HEK293 (cell line): ENCODE measurements around the gene HIVEP2.

Experiments
- EGR2 ChIP-seq: fragments of 450-650 bp; formaldehyde crosslinking; IDR thresholded peaks from 2 replicates; pipeline ENCODE4 v1.5.1; 2016; ENCODE audit warnings: low read depth, missing biosample characterization, missing genetic modification characterization
- MZF1 ChIP-seq: fragments of 450-650 bp; formaldehyde crosslinking; IDR thresholded peaks from 2 replicates; pipeline ENCODE4 v1.5.1; 2017; ENCODE audit warnings: missing biosample characterization, missing genetic modification characterization, borderline replicate concordance
- REPIN1 ChIP-seq: fragments of 450-650 bp; formaldehyde crosslinking; IDR thresholded peaks from 2 replicates; pipeline ENCODE4 v1.5.1; 2017; ENCODE audit warnings: missing biosample characterization, missing genetic modification characterization, low read depth
- SP7 ChIP-seq: fragments of 450-650 bp; formaldehyde crosslinking; IDR thresholded peaks from 2 replicates; pipeline ENCODE4 v1.5.1; 2016; ENCODE audit warnings: missing biosample characterization, missing genetic modification characterization
- ZNF202 ChIP-seq: fragments of 450-650 bp; formaldehyde crosslinking; IDR thresholded peaks from 2 replicates; pipeline ENCODE4 v1.5.1; 2016; ENCODE audit warnings: missing biosample characterization, missing genetic modification characterization, borderline replicate concordance
- ZNF426 ChIP-seq: fragments of 450-650 bp; formaldehyde crosslinking; IDR thresholded peaks from 2 replicates; pipeline ENCODE4 v1.5.1; 2017; ENCODE audit warnings: missing biosample characterization, missing genetic modification characterization, mild to moderate bottlenecking, inconsistent platforms, moderate library complexity
- ZNF473 ChIP-seq: fragments of 450-650 bp; formaldehyde crosslinking; IDR thresholded peaks from 2 replicates; pipeline ENCODE4 v1.5.1; 2017; ENCODE audit warnings: missing biosample characterization, missing genetic modification characterization
- ZNF48 ChIP-seq: fragments of 450-650 bp; formaldehyde crosslinking; IDR thresholded peaks from 2 replicates; pipeline ENCODE4 v1.5.1; 2016; ENCODE audit warnings: missing biosample characterization, missing genetic modification characterization
- ZNF596 ChIP-seq: fragments of 450-650 bp; IDR thresholded peaks from 2 replicates; pipeline ENCODE4 v1.5.0; 2018; ENCODE audit warnings: missing biosample characterization, mild to moderate bottlenecking, missing genetic modification characterization, moderate library complexity
- ZNF654 ChIP-seq: fragments of 450-650 bp; formaldehyde crosslinking; IDR thresholded peaks from 2 replicates; pipeline ENCODE4 v1.5.1; 2016; ENCODE audit warnings: low read depth, missing biosample characterization, missing genetic modification characterization
- ZNF658 ChIP-seq: fragments of 450-650 bp; formaldehyde crosslinking; IDR thresholded peaks from 2 replicates; pipeline ENCODE4; 2016; ENCODE audit warnings: missing biosample characterization, missing genetic modification characterization
- ZNF677 ChIP-seq: fragments of 450-650 bp; IDR thresholded peaks from 2 replicates; pipeline ENCODE4 v1.5.0; 2018; ENCODE audit warnings: missing biosample characterization, mild to moderate bottlenecking, missing genetic modification characterization, moderate library complexity
- ZNF747 ChIP-seq: fragments of 450-650 bp; formaldehyde crosslinking; IDR thresholded peaks from 2 replicates; pipeline ENCODE4 v1.5.1; 2016; ENCODE audit warnings: missing biosample characterization, missing genetic modification characterization
- TF ChIP-seq, protein P1 (sequence below): fragments of 450-650 bp; formaldehyde crosslinking; IDR thresholded peaks from 2 replicates; pipeline ENCODE4 v1.5.1; 2017; ENCODE audit warnings: missing biosample characterization, missing genetic modification characterization
- TF ChIP-seq, protein P2 (sequence below): fragments of 450-650 bp; formaldehyde crosslinking; IDR thresholded peaks from 2 replicates; pipeline ENCODE4 v1.5.1; 2016; ENCODE audit warnings: missing biosample characterization, missing genetic modification characterization
- TF ChIP-seq, protein P3 (sequence below): fragments of 450-650 bp; formaldehyde crosslinking; conservative IDR thresholded peaks from 2 replicates; pipeline ENCODE4 v1.5.1; 2016; ENCODE audit warnings: low read depth, missing biosample characterization, missing genetic modification characterization
- TF ChIP-seq, protein P4 (sequence below): fragments of 450-650 bp; formaldehyde crosslinking; IDR thresholded peaks from 2 replicates; pipeline ENCODE4 v1.5.1; 2016; ENCODE audit warnings: missing biosample characterization, missing genetic modification characterization
- TF ChIP-seq, protein P5 (sequence below): fragments of 450-650 bp; formaldehyde crosslinking; IDR thresholded peaks from 2 replicates; pipeline ENCODE4 v1.5.1; 2017; ENCODE audit warnings: missing biosample characterization, missing genetic modification characterization
- TF ChIP-seq, protein P6 (sequence below): fragments of 450-650 bp; formaldehyde crosslinking; IDR thresholded peaks from 2 replicates; pipeline ENCODE4 v1.5.1; 2016; ENCODE audit warnings: missing biosample characterization, missing genetic modification characterization, borderline replicate concordance

The HIVEP2 gene

DNA sequence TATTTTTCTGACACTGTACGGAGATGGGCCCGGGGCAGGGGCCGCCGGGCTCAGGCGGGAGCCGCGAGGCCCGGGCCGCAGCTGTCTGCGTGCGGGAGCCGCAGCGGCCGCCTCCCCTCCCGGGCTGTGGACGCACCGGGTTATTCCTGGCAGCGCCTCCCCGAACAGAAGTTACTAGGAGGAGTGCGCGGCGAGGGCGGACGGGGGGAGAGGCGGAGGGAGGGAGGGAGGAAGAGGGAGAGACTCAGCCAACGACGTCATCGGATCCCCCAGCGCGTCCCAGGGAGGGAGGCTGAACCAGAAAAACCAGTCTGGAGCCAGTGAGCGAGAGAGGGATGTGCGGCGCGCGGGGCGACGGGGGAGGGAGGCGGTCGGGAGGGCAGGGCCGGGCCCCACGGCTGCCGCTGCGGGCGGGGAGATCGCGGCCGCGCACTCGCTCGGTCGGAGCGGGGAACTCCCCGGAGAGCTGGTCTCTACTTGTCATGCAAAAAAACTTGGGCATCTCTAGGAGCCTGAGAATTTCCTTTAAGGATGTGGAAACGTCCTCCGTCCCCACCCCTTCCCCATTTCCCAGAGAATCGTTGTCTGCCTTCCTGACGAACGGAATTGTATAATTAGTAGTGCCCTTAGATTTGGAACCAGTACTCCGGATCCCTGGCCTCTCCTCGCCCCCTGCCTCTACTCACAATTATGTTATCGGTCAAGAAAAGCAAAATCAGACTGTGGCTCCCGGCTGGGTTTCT lies 1.4 kb upstream of the HIVEP2 start (continued):
- TF ChIP-seq, protein P1, sequence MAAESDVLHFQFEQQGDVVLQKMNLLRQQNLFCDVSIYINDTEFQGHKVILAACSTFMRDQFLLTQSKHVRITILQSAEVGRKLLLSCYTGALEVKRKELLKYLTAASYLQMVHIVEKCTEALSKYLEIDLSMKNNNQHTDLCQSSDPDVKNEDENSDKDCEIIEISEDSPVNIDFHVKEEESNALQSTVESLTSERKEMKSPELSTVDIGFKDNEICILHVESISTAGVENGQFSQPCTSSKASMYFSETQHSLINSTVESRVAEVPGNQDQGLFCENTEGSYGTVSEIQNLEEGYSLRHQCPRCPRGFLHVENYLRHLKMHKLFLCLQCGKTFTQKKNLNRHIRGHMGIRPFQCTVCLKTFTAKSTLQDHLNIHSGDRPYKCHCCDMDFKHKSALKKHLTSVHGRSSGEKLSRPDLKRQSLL (tag by site-specific recombination): peak; percentile 78
- no peak for TF ChIP-seq ZNF48 (tag by site-specific recombination)
- no peak for TF ChIP-seq ZNF677 (tag by site-specific recombination)
- peak; percentile 90 for TF ChIP-seq MZF1
- no peak for TF ChIP-seq ZNF426 (tag by site-specific recombination)
- TF ChIP-seq ZNF747 (tag by site-specific recombination): no peak
- TF ChIP-seq, protein P2, sequence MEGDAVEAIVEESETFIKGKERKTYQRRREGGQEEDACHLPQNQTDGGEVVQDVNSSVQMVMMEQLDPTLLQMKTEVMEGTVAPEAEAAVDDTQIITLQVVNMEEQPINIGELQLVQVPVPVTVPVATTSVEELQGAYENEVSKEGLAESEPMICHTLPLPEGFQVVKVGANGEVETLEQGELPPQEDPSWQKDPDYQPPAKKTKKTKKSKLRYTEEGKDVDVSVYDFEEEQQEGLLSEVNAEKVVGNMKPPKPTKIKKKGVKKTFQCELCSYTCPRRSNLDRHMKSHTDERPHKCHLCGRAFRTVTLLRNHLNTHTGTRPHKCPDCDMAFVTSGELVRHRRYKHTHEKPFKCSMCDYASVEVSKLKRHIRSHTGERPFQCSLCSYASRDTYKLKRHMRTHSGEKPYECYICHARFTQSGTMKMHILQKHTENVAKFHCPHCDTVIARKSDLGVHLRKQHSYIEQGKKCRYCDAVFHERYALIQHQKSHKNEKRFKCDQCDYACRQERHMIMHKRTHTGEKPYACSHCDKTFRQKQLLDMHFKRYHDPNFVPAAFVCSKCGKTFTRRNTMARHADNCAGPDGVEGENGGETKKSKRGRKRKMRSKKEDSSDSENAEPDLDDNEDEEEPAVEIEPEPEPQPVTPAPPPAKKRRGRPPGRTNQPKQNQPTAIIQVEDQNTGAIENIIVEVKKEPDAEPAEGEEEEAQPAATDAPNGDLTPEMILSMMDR: no peak
- no peak for TF ChIP-seq ZNF654 (tag by site-specific recombination)
- TF ChIP-seq REPIN1 (tag by site-specific recombination): no peak
- TF ChIP-seq ZNF596 (tag by site-specific recombination): peak; percentile 63; the same call in 1 of the 2 replicates
- peak; percentile 61; the same call in 1 of the 2 replicates for TF ChIP-seq SP7
- TF ChIP-seq, protein P3, sequence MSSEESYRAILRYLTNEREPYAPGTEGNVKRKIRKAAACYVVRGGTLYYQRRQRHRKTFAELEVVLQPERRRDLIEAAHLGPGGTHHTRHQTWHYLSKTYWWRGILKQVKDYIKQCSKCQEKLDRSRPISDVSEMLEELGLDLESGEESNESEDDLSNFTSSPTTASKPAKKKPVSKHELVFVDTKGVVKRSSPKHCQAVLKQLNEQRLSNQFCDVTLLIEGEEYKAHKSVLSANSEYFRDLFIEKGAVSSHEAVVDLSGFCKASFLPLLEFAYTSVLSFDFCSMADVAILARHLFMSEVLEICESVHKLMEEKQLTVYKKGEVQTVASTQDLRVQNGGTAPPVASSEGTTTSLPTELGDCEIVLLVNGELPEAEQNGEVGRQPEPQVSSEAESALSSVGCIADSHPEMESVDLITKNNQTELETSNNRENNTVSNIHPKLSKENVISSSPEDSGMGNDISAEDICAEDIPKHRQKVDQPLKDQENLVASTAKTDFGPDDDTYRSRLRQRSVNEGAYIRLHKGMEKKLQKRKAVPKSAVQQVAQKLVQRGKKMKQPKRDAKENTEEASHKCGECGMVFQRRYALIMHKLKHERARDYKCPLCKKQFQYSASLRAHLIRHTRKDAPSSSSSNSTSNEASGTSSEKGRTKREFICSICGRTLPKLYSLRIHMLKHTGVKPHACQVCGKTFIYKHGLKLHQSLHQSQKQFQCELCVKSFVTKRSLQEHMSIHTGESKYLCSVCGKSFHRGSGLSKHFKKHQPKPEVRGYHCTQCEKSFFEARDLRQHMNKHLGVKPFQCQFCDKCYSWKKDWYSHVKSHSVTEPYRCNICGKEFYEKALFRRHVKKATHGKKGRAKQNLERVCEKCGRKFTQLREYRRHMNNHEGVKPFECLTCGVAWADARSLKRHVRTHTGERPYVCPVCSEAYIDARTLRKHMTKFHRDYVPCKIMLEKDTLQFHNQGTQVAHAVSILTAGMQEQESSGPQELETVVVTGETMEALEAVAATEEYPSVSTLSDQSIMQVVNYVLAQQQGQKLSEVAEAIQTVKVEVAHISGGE (tag by site-specific recombination): no peak; the same call in 1 of the 2 replicates
- TF ChIP-seq, protein P4, sequence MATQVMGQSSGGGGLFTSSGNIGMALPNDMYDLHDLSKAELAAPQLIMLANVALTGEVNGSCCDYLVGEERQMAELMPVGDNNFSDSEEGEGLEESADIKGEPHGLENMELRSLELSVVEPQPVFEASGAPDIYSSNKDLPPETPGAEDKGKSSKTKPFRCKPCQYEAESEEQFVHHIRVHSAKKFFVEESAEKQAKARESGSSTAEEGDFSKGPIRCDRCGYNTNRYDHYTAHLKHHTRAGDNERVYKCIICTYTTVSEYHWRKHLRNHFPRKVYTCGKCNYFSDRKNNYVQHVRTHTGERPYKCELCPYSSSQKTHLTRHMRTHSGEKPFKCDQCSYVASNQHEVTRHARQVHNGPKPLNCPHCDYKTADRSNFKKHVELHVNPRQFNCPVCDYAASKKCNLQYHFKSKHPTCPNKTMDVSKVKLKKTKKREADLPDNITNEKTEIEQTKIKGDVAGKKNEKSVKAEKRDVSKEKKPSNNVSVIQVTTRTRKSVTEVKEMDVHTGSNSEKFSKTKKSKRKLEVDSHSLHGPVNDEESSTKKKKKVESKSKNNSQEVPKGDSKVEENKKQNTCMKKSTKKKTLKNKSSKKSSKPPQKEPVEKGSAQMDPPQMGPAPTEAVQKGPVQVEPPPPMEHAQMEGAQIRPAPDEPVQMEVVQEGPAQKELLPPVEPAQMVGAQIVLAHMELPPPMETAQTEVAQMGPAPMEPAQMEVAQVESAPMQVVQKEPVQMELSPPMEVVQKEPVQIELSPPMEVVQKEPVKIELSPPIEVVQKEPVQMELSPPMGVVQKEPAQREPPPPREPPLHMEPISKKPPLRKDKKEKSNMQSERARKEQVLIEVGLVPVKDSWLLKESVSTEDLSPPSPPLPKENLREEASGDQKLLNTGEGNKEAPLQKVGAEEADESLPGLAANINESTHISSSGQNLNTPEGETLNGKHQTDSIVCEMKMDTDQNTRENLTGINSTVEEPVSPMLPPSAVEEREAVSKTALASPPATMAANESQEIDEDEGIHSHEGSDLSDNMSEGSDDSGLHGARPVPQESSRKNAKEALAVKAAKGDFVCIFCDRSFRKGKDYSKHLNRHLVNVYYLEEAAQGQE (tag by site-specific recombination): no peak
- TF ChIP-seq EGR2 (tag by site-specific recombination): peak; percentile 64
- TF ChIP-seq, protein P5, sequence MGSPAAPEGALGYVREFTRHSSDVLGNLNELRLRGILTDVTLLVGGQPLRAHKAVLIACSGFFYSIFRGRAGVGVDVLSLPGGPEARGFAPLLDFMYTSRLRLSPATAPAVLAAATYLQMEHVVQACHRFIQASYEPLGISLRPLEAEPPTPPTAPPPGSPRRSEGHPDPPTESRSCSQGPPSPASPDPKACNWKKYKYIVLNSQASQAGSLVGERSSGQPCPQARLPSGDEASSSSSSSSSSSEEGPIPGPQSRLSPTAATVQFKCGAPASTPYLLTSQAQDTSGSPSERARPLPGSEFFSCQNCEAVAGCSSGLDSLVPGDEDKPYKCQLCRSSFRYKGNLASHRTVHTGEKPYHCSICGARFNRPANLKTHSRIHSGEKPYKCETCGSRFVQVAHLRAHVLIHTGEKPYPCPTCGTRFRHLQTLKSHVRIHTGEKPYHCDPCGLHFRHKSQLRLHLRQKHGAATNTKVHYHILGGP (tag by site-specific recombination): no peak
- TF ChIP-seq ZNF202 (tag by site-specific recombination): no peak
- TF ChIP-seq ZNF473 (tag by site-specific recombination): no peak
- TF ChIP-seq ZNF658 (tag by site-specific recombination): no peak
- TF ChIP-seq, protein P6, sequence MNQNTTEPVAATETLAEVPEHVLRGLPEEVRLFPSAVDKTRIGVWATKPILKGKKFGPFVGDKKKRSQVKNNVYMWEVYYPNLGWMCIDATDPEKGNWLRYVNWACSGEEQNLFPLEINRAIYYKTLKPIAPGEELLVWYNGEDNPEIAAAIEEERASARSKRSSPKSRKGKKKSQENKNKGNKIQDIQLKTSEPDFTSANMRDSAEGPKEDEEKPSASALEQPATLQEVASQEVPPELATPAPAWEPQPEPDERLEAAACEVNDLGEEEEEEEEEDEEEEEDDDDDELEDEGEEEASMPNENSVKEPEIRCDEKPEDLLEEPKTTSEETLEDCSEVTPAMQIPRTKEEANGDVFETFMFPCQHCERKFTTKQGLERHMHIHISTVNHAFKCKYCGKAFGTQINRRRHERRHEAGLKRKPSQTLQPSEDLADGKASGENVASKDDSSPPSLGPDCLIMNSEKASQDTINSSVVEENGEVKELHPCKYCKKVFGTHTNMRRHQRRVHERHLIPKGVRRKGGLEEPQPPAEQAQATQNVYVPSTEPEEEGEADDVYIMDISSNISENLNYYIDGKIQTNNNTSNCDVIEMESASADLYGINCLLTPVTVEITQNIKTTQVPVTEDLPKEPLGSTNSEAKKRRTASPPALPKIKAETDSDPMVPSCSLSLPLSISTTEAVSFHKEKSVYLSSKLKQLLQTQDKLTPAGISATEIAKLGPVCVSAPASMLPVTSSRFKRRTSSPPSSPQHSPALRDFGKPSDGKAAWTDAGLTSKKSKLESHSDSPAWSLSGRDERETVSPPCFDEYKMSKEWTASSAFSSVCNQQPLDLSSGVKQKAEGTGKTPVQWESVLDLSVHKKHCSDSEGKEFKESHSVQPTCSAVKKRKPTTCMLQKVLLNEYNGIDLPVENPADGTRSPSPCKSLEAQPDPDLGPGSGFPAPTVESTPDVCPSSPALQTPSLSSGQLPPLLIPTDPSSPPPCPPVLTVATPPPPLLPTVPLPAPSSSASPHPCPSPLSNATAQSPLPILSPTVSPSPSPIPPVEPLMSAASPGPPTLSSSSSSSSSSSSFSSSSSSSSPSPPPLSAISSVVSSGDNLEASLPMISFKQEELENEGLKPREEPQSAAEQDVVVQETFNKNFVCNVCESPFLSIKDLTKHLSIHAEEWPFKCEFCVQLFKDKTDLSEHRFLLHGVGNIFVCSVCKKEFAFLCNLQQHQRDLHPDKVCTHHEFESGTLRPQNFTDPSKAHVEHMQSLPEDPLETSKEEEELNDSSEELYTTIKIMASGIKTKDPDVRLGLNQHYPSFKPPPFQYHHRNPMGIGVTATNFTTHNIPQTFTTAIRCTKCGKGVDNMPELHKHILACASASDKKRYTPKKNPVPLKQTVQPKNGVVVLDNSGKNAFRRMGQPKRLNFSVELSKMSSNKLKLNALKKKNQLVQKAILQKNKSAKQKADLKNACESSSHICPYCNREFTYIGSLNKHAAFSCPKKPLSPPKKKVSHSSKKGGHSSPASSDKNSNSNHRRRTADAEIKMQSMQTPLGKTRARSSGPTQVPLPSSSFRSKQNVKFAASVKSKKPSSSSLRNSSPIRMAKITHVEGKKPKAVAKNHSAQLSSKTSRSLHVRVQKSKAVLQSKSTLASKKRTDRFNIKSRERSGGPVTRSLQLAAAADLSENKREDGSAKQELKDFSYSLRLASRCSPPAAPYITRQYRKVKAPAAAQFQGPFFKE (tag by site-specific recombination): no peak
